ENCODE results near the gene METTL16. TPM values are rescaled to one million over a fixed set of nuclear protein-coding genes. Genes with fewer than 3 reads are reported as not detected.
"Not testable (repeated sequence)": the region's sequence is repeated elsewhere in the genome, so short reads cannot be mapped to it uniquely, and the experiment has no call there.

The METTL16 gene
- total RNA-seq, 1 donor from 2014 or later = 22.9 TPM

DNA sequence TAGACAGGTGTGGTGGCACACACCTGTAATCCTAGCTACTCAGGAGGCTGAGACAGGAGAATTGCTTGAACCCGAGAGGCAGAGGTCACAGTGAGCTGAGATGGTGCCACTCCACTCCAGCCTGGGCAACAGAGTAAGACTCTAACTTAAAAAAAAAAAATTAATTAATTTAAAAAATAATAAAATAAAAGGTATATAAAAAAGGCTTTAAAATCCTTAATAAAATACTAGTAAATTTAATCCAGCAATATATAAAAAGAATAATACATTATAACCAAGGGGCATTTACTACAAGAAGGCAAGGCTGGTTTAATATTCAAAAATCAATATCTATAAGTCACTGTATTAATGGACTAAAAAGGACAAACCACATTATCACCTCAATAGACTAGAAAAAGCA lies 66.0 kb downstream of the METTL16 start:
- peaks cover 5% of the 10 kb centered on the region for H3K9me3 Mint-ChIP-seq (ENCODE audit: unreplicated experiment)
- H3K4me3 Mint-ChIP-seq (ENCODE audit: unreplicated experiment) = no peak overlapping the region
- TF ChIP-seq, protein P1, sequence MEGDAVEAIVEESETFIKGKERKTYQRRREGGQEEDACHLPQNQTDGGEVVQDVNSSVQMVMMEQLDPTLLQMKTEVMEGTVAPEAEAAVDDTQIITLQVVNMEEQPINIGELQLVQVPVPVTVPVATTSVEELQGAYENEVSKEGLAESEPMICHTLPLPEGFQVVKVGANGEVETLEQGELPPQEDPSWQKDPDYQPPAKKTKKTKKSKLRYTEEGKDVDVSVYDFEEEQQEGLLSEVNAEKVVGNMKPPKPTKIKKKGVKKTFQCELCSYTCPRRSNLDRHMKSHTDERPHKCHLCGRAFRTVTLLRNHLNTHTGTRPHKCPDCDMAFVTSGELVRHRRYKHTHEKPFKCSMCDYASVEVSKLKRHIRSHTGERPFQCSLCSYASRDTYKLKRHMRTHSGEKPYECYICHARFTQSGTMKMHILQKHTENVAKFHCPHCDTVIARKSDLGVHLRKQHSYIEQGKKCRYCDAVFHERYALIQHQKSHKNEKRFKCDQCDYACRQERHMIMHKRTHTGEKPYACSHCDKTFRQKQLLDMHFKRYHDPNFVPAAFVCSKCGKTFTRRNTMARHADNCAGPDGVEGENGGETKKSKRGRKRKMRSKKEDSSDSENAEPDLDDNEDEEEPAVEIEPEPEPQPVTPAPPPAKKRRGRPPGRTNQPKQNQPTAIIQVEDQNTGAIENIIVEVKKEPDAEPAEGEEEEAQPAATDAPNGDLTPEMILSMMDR (IDR thresholded peaks at IDR 0.05) = no peak
- DNase-seq (ENCODE audit: extremely low spot score, unreplicated experiment) = no peak
- no peaks in the 10 kb centered on the region for H3K27me3 Mint-ChIP-seq (ENCODE audit: unreplicated experiment)
- H3K4me1 Mint-ChIP-seq (ENCODE audit: unreplicated experiment) = peaks cover 7% of the 10 kb centered on the region
- no peak overlapping the region for H3K27ac Mint-ChIP-seq (ENCODE audit: unreplicated experiment)
- H3K36me3 Mint-ChIP-seq (ENCODE audit: unreplicated experiment) = peaks cover 22% of the 10 kb centered on the region

DNA sequence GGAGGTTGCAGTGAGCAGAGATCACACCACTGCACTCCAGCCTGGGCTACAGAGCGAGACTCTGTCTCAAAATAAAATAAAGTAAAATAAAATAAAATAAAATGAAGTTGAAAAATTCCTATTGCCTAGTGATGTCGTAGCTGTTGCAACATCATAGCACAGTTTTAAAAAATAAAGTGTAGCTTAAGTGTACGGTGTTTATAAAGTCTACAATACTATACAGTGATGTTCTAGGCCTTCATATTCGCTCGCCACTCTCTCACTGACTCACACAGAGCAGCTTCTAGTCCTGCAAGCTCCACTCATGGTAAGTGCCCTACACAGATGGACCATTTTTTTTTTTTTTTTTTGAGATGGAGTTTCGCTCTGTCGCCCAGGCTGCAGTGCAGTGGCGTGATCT lies 67.3 kb downstream of the METTL16 start:
- TF ChIP-seq, protein P1 (IDR thresholded peaks at IDR 0.05) = no peak
- no peak for DNase-seq (ENCODE audit: extremely low spot score, unreplicated experiment)
- Mint-ChIP-seq H3K27ac (ENCODE audit: unreplicated experiment) (no peak overlapping the region), H3K36me3 (ENCODE audit: unreplicated experiment) (peaks cover 16% of the 10 kb centered on the region), H3K4me3 (ENCODE audit: unreplicated experiment) (no peak overlapping the region), H3K9me3 (ENCODE audit: unreplicated experiment) (peaks cover 5% of the 10 kb centered on the region), H3K27me3 (ENCODE audit: unreplicated experiment) (no peaks in the 10 kb centered on the region), H3K4me1 (ENCODE audit: unreplicated experiment) (peaks cover 2% of the 10 kb centered on the region)

DNA sequence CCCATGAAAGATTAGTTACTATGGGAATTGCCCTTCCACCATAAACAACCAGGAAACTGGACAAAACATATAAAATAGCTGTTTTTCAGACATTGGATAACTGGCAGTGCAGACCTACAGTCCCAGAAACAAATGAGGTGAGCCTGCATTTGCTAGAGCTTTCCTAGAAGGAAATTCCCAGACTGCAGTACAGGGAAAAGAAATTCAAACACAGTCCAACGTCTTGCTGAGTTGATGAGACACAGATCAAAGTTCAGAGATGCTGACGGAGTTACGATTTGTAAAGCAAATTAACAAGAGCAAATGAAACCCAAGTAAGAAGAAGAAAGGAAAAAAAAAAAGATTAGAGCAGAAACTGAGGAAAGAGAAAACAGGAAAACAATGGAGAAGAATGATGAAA lies 69.5 kb downstream of the METTL16 start:
- peaks cover 29% of the 10 kb centered on the region for H3K36me3 Mint-ChIP-seq (ENCODE audit: unreplicated experiment)
- DNase-seq (ENCODE audit: extremely low spot score, unreplicated experiment) = no peak
- peaks cover 4% of the 10 kb centered on the region for H3K4me1 Mint-ChIP-seq (ENCODE audit: unreplicated experiment)
- TF ChIP-seq, protein P1 (IDR thresholded peaks at IDR 0.05) = no peak
- H3K27me3 Mint-ChIP-seq (ENCODE audit: unreplicated experiment) = no peaks in the 10 kb centered on the region
- peaks cover 5% of the 10 kb centered on the region for H3K9me3 Mint-ChIP-seq (ENCODE audit: unreplicated experiment)
- H3K4me3 Mint-ChIP-seq (ENCODE audit: unreplicated experiment) = no peak overlapping the region
- H3K27ac Mint-ChIP-seq (ENCODE audit: unreplicated experiment) = no peak overlapping the region

DNA sequence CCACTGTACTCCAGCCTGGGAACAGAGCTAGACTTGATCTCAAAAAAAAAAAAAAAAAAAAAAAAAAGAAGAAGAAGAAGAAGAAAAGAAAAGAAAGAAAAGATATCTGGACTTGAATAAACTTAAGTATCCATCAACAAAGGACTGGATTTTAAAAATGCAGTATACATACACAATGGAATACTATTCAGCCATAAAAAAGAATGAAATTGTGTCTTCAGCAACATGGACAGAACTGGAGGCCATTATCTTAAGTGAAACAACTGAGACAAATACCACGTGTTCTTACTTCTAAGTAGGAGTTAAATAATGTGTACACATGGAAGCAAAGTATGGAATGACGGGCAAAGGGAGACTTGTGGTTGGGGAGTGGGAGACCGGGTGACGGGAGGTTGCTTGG lies 70.8 kb downstream of the METTL16 start:
- Mint-ChIP-seq H3K27ac (ENCODE audit: unreplicated experiment) (no peak overlapping the region), H3K4me1 (ENCODE audit: unreplicated experiment) (peaks cover 4% of the 10 kb centered on the region), H3K9me3 (ENCODE audit: unreplicated experiment) (peaks cover 2% of the 10 kb centered on the region), H3K27me3 (ENCODE audit: unreplicated experiment) (no peaks in the 10 kb centered on the region), H3K4me3 (ENCODE audit: unreplicated experiment) (no peak overlapping the region), H3K36me3 (ENCODE audit: unreplicated experiment) (peaks cover 37% of the 10 kb centered on the region)
- TF ChIP-seq, protein P1 (IDR thresholded peaks at IDR 0.05) = no peak
- no peak for DNase-seq (ENCODE audit: extremely low spot score, unreplicated experiment)

DNA sequence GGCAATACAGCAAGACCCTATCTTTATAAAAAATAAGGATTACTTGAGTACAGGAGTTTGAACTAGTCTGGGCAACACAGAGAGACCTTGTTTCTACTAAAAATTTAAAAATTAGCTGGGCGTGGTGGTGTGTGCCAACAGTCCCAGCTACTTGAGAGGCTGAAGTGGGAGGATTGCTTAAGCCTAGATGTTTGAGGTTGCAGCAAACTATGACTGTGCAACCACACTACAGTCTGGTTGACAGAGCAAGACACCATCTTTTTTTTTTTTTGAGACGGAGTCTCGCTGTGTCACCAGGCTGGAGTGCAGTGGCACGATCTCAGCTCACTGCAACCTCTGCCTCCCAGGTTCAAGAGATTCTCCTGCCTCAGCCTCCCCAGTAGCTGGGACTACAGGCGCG lies 71.7 kb downstream of the METTL16 start:
- not testable (repeated sequence) for H3K27ac Mint-ChIP-seq (ENCODE audit: unreplicated experiment); H3K9me3 Mint-ChIP-seq (ENCODE audit: unreplicated experiment); H3K4me1 Mint-ChIP-seq (ENCODE audit: unreplicated experiment); DNase-seq (ENCODE audit: extremely low spot score, unreplicated experiment); H3K4me3 Mint-ChIP-seq (ENCODE audit: unreplicated experiment); H3K27me3 Mint-ChIP-seq (ENCODE audit: unreplicated experiment)
- peaks cover 35% of the 10 kb centered on the region for H3K36me3 Mint-ChIP-seq (ENCODE audit: unreplicated experiment)

DNA sequence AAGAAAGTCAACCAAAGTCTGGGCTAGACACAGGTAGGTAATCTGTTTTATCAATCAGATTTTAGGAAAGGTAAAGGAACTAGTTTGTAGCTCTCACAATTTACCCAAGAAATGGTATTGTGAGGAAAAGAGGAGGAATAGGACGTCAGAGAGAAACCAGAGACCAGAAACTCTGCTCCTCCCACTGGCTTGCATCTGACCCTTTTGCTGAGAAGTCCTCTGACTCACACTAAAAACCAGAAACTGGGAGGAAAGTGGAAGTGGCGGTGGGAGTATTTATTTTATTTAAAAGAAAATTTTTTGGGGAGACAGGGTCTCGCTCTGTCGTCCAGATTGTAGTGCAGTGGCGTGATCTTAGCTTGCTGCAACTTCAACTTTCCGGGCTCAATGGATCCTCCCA lies 72.9 kb downstream of the METTL16 start:
- TF ChIP-seq, protein P1 (IDR thresholded peaks at IDR 0.05) = no peak
- H3K27ac Mint-ChIP-seq (ENCODE audit: unreplicated experiment) = peak overlapping the region; percentile 18
- DNase-seq (ENCODE audit: extremely low spot score, unreplicated experiment) = no peak
- no peak overlapping the region for H3K4me3 Mint-ChIP-seq (ENCODE audit: unreplicated experiment)
- H3K36me3 Mint-ChIP-seq (ENCODE audit: unreplicated experiment) = peaks cover 35% of the 10 kb centered on the region
- H3K9me3 Mint-ChIP-seq (ENCODE audit: unreplicated experiment) = no peaks in the 10 kb centered on the region
- no peaks in the 10 kb centered on the region for H3K27me3 Mint-ChIP-seq (ENCODE audit: unreplicated experiment)
- H3K4me1 Mint-ChIP-seq (ENCODE audit: unreplicated experiment) = peaks cover 7% of the 10 kb centered on the region
